GM21723 (cell line): ENCODE results near the gene MCTP1.

Experiments used
- ATAC-seq: cut with Tn5 transposase; IDR thresholded peaks from one replicate; pipeline ENCODE4 v1.9.1; 2021; ENCODE audit warnings: mild to moderate bottlenecking, moderate library complexity; ENCODE audit not compliant: unreplicated experiment

MCTP1 gene

GRCh38 chr5:94674490-94675382 lies 610.2 kb downstream of the MCTP1 start:
- no peak for ATAC-seq

DNA sequence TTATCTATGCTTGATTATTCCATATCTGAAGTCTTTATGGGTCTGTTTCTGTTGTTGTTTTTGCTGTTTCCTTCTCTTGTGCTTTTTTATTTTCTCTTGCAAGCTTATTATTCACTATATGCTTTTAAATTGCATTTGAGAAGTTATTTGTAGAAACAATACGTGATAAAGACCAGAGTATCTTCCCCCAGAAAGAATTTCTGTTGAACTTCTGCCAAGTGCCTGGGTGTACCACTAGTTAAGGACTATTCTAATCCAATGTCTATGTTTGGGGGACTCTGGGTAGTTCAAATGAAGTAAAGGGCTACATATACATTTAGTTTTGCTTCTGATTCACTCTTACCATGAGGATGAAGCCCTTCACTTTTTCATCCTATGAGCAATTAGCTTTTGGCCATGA lies 612.1 kb downstream of the MCTP1 start:
- no peak for ATAC-seq

DNA sequence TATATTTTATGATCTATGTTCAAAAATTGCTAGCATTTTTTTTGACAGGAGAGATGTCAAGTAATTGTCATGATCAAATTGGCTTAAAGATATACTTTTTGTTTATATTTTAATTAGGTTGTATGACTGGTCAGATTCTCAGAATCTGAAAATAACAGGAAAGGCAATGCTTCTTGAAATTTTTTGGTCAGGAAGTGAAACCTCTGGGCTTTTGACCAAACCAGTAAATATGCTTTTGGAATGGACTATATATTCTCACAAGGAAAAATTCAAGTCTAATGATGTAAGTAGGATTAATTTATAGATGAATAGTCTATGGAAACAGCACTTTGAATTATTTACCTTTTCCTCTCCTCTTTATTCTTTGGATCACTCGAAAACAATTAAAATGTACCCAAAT lies 614.2 kb downstream of the MCTP1 start:
- ATAC-seq: no peak

- no peak for ATAC-seq
Observed at GRCh38 chr5:94667937-94668336, 617.0 kb downstream of the MCTP1 start.

GRCh38 chr5:94661086-94661485 lies 623.8 kb downstream of the MCTP1 start:
- no peak for ATAC-seq

DNA sequence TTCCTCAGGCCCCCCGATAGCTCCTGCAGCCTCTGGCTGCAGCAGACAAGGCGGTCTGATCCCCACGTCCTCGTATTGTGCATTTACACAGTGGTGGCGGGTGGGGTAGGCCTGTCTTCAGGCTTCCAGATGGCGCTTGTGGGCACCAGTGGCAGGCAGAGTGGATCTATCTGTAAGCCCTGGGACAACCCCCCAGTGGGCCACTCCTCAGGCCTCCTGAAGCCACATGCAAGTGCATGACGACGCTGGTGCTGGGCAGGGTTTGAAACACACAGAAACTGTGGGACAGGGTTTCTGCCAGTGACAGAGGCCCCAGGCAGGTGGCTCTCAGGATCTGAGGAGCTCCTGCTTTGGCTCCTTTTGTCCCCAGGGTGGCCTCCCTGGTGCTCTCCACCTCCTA lies 624.4 kb downstream of the MCTP1 start:
- ATAC-seq: no peak

- no peak for ATAC-seq
Observed at GRCh38 chr5:94658272-94658671, 626.6 kb downstream of the MCTP1 start.
